ENCODE measurements around the gene NUCB1. TPM values are rescaled to one million over a fixed set of nuclear protein-coding genes. Genes with fewer than 3 reads are reported as not detected.

NUCB1 gene
- total and polyA plus RNA-seq, 2 experiments from 2014 or later, result 230 to 337 TPM

GRCh38 chr19:48965040-48965805 lies 65.1 kb downstream of the NUCB1 start, which contains the start of gene FTL:
FTL (plus strand) TSS chr19:48965309; CDS start chr19:48965508, 199 bp downstream.
- H3K9me3 ChIP-seq (ENCODE audit: low read depth), result no peaks in the 10 kb centered on the region
- H3K4me1 ChIP-seq (ENCODE audit: low read depth), result peaks cover 17% of the 10 kb centered on the region
- peaks cover 28% of the 10 kb centered on the region for H3K36me3 ChIP-seq
- H3K27me3 ChIP-seq, result no peaks in the 10 kb centered on the region
- peak within 1 kb of the TSS; percentile 82 for H3K27ac ChIP-seq
- peak within 1 kb of the TSS; percentile 62 for H3K4me3 ChIP-seq
- no peak for TF ChIP-seq CTCF (IDR thresholded peaks at IDR 0.05; ENCODE audit: low read depth, low read length)
- peak; percentile 94 to 98 for DNase-seq (ENCODE audit: low read depth in 1 of 2, low spot score in 1 of 2)

- no peaks in the 10 kb centered on the region for H3K27me3 ChIP-seq
- TF ChIP-seq CTCF (IDR thresholded peaks at IDR 0.05; ENCODE audit: low read depth, low read length), result no peak
- peak; percentile 78 to 91 for DNase-seq (ENCODE audit: low read depth in 1 of 2, low spot score in 1 of 2)
- H3K4me3 ChIP-seq, result peak overlapping the region; percentile 62
- H3K9me3 ChIP-seq (ENCODE audit: low read depth), result no peaks in the 10 kb centered on the region
- peak overlapping the region; percentile 78 for H3K27ac ChIP-seq
- peaks cover 32% of the 10 kb centered on the region for H3K36me3 ChIP-seq
- H3K4me1 ChIP-seq (ENCODE audit: low read depth), result peaks cover 19% of the 10 kb centered on the region
Observed at GRCh38 chr19:48965806-48966540, 65.9 kb downstream of the NUCB1 start.

GRCh38 chr19:48966541-48967345 lies 66.6 kb downstream of the NUCB1 start:
- H3K4me1 ChIP-seq (ENCODE audit: low read depth), result peaks cover 19% of the 10 kb centered on the region
- no peaks in the 10 kb centered on the region for H3K27me3 ChIP-seq
- H3K36me3 ChIP-seq, result peaks cover 32% of the 10 kb centered on the region
- no peak for TF ChIP-seq CTCF (IDR thresholded peaks at IDR 0.05; ENCODE audit: low read depth, low read length)
- peak in 1 of 2 donors; percentile 34 for DNase-seq (ENCODE audit: low read depth in 1 of 2, low spot score in 1 of 2)
- H3K9me3 ChIP-seq (ENCODE audit: low read depth), result no peaks in the 10 kb centered on the region
- peak overlapping the region; percentile 56 for H3K27ac ChIP-seq
- H3K4me3 ChIP-seq, result peak overlapping the region; percentile 62

- no peak for TF ChIP-seq CTCF (IDR thresholded peaks at IDR 0.05; ENCODE audit: low read depth, low read length)
- H3K27me3 ChIP-seq, result no peaks in the 10 kb centered on the region
- no peak overlapping the region for H3K4me3 ChIP-seq
- peaks cover 35% of the 10 kb centered on the region for H3K36me3 ChIP-seq
- DNase-seq (ENCODE audit: low read depth in 1 of 2, low spot score in 1 of 2), result peak in 1 of 2 donors; percentile 86
- H3K4me1 ChIP-seq (ENCODE audit: low read depth), result peaks cover 19% of the 10 kb centered on the region
- peak overlapping the region; percentile 20 for H3K27ac ChIP-seq
- no peaks in the 10 kb centered on the region for H3K9me3 ChIP-seq (ENCODE audit: low read depth)
Observed at GRCh38 chr19:48967346-48968178, 67.5 kb downstream of the NUCB1 start.

All from cardiac muscle cell (in vitro differentiated cells and primary cell).